NK-92 (cell line): Measurements from ENCODE around the gene CTNNA3.
"Not testable (repeated sequence)": the region's sequence is repeated elsewhere in the genome, so short reads cannot be mapped to it uniquely, and the experiment has no call there.

Experiments
- DNase-seq: peaks from one replicate; lab custom pipeline; 2025; ENCODE audit not compliant: unreplicated experiment; lab: John Stamatoyannopoulos, UW

The CTNNA3 gene

DNA sequence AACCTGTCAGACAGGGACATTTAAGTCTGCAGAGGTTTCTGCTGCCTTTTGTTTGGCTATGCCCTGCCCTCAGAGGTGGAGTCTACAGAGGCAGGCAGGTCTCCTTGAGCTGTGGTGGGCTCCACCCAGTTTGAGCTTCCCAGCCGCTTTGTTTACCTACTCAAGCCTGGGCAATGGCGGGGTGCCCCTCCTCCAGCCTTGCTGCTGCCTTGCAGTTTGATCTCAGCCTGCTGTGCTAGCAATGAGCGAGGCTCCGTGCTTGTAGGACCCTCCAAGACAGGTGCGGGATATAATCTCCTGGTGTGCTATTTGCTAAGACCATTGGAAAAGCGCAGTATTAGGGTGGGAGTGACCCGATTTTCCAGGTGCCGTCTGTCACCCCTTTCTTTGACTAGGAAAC, 1360.2 kb downstream of the CTNNA3 start:
- DNase-seq, result not testable (repeated sequence)

DNA sequence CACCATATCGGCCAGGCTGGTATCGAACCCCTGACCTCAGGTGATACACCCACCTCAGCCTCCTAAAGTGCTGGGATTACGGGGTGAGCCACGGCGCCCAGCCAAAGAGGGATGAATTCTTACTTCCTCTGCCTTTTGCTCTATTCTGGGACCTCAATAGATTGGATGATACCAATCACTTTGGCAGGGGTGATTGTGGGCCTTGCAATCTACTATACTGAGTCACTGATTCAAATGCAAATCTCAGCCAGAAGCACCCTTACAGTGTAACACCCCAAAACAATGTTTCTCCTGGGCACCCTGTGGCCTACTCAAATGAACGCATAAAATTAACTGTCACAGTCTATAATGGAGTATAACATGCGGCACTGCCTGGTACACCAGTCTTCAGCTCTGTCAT, 1366.8 kb downstream of the CTNNA3 start:
- no peak for DNase-seq

DNA sequence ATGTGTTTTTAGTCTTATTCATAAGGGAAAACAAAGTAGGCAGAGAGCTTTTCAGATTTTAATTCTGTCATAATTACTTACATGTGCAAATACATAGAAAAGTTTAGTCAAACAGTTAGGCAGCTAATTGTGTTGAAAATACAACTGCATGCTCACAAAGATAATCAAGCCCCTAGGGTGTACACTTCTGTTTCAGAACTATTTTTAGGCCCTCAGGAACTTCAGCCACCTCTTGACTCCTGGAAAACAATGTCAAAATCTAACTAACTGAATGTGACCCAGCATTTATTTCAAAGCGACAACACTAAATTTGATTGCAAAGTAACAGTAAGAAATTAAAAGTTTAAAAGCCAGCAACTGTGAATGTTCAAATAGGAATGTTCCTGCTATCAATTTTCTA, 1369.1 kb downstream of the CTNNA3 start:
- no peak for DNase-seq

DNA sequence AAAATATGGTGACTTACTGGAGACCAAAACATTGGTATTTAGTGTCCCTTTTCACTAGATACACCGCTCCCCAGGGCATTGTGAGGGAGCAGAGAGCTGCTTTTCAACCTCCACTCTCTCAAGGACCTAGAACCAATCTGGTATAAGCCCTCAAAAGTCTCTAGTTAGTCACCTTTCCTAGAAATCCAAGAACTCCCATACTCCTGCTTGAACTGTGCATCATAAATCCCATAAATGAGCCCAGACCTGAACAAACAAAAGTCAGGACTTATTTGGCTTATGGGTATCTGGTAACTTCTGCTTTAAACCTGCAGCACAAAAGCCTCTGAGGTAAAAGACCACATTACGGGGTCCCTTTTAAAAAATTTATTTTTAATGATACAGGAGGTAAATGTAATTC, 1373.2 kb downstream of the CTNNA3 start:
- no peak for DNase-seq

DNA sequence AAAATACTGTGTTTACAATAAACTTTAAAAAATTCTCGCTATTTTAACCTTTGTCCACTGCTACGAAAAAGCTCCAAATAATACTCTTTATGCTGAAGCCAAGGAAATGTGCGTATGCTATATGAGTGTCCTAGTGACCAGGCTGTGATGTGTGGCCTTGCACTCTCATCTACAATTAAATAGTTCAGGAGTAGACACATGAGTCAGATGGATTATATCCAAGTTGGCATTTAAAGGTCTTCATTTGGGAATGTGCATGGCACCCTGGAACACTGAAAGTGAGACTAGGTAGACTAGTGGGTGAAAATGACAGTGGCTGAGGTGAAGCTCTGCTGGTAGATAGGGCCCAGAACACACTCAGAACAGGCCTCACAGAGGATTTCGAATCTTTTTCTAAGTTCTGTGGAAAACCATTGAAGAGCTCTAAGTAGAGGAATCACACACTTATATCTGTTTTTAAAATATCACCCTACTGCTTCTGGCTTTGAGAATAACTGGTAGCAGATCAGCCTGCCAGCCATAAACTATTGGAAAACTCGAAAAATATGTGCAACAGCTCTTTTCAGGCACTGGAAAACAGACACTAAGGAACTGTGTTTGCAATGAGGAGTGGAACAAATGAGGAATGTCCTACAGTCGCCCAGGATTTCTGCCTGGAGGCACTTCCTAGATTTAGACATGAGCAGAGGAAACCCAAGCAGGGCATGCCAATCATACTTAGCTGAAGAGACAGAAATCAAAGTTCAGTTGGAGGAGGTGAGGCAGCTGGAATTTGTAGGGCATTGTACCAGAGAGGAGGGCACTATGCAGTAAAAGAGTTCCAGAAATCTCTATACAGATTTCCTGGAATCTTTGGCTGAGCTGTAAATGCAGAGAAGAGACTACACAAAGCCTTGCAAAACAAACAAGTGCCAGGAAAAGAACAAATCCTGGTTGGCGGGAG, 1374.0 kb downstream of the CTNNA3 start:
- no peak for DNase-seq

DNA sequence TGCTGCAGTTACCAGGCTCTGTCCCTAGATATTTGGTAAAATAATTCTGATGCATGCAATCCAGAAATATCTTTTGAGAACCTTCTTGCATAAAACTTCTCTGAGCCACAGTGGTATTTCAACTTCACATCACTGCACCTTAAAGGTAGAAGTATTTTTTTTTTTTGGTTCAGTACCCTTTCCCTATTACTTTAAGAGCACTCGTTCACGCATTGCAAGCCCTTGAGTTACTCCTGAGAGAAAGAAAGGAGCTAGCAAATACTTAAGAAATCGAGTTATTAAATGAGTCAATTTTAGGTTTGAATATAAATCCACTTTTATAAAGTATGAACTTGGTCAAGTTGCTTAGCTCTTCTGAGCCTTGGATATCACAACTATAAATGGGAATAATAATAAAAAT, 1377.2 kb downstream of the CTNNA3 start:
- no peak for DNase-seq

DNA sequence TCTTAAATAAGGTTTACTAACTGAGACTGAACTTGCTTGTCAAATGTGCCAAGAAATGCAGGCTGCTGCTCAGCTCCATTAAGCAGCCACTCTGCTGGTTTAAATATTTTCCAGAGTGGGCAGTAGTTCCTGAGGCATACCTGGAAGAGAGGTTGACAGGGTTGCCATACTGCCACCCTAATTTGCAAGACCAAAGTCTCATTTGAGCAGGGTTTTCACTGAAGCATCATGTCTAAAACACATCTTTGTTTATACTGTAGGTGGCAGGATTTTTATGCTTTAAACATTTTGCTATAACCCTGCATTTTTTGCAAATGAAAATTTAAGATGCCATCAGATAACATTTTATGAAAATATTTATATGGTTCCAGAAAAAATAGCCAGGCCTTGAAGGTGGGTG, 1388.2 kb downstream of the CTNNA3 start:
- no peak for DNase-seq

DNA sequence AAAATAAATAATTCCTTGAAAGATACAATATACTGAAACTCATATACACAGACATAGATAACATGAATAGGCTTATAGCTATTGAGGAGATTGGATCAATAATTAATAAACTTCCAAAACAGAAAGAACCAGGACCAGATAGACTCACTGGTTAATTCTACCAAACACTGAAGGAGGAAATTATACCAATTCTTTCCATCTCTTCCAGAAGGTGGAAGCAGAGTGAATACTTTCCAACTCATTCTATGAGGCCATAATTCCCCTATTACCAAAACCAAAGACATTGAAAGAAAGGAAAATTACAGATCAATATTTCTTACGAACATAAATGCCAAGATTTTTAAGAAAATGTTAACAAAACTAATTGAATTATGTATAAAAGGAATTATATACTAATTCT, 1394.9 kb downstream of the CTNNA3 start:
- no peak for DNase-seq

DNA sequence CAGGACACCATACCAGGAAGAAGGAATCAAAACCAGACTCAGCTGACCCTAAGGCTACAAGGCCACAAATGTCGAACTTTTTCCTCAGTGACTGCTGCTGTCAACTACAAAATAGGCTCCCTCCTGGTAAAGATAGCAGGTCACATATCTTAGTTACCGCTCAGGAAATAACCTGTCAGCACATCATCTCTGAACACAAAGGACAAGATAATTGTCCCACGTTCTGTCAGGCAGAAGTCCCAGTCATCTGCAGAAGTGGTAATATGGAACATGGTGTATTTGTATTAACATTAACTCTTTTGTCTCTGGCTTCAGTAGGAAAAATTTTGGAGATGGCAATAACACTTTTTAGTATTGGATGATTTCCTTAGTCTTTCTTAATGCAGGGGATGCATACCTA, 1400.4 kb downstream of the CTNNA3 start:
- no peak for DNase-seq

DNA sequence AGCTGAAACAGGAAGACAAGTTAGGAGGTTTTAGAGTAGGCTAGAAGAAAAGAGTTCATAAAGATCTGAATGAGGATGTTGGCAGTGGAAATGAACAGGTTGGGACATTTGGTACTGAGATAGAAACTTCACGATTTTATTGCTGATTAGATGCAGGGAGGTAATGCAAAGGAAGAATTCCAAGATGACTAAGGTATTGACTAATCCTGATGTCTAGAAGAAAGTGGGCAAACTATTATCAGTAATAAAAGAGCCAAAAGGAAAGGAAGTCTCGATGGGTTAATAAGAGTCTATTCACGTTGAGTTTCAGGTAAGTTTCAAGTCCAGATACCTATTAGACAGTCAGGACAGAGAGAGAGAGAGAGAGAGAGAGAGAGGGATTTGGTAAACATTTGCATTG, 1401.5 kb downstream of the CTNNA3 start:
- no peak for DNase-seq

DNA sequence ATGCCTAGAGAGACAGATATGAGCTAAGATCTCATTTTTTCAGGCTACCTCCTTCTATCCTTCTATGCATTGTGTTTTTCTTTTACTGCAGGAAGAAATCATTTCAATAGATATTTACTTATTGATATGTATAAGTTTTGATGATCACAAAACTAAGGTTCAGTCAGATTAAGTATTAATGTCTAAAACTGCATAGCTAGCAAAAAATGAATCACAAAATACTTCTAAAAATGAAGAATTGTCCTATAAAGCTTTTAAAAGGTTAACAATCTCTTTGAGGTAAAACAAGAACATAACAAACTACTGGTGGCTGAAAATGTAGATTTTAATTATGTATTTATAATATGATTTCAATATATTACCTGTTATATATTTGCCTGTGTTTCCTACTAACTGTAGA, 1403.1 kb downstream of the CTNNA3 start:
- no peak for DNase-seq

DNA sequence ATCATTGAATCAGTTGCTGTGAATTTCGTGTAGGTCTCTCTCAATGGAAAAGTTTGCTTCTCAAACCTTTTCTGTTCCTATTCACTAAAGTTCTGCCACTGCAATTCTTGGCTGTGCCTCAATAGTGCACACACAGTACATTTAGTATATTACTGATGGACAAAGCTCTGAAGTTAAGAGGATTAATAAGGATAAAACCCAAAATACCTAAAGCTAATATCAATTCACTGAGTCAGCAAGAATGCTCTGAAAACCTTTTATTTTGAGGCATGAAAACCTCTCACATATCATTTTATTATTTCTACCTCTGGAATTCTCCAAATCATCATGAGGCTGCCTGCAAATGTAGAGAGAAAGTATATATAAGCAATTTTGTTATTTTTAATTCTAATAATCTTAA, 1403.5 kb downstream of the CTNNA3 start:
- no peak for DNase-seq

DNA sequence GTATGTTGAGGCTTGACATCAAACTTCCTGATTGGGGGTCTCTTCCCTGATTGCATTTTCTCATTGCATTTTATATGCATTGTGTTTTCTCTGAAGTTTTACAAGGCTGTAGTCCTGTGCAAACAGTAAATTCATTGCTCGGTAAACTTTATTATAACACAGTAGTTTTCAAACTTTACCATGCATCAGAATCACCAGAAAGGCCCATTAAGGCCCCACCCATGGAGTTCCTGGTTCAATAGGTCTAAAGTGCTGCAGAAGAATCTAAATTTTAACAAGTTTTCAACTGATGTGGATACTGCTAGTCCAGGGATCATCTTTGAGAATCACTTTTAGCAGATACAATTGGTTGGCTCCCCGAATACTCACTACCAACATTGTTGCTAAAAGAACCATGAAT, 1404.9 kb downstream of the CTNNA3 start:
- no peak for DNase-seq

DNA sequence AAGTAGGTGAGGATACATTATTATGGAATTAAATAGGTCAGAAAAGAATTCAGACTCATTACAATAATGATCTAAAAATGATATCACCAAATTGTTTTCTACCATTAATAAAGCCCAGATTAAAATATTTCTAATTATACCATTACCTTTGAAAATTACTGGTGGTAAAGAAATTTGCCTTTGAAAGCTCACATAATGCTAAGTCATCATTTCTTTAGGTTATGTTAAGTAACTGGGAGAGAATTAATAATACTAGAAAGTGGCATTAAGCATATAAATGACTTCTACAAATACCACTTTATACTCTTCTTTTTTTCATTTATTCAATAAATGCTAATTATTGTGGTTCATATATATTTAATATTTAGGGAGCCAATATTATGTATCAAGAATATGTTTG, 1411.4 kb downstream of the CTNNA3 start:
- no peak for DNase-seq

DNA sequence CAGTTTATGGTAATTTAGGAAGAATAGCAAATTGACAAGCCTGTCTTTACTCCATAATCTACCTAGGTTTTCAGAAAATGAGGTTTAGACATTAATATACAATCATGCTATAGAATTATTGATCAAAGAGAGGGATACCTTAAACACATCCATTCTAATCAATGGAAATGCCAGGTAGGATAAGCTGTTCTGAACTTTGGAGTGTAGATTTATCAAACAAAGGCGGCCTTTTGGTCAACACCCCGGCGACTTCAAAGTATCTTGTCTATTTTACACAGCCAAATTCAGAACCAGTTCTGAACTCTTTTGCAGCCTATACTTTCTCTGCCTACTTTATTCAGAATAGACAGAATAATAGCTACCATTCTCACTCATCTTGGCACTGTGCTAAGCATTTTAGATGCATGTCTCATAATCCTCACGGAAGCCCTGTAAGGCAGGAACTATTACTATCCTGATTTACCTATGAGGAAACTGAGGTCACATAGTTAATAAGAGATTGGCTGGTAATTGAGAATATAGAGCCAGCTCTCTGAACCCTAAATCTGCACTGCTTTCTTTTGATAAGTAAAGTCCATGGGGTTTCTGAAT, 1412.0 kb downstream of the CTNNA3 start:
- DNase-seq, result no peak

DNA sequence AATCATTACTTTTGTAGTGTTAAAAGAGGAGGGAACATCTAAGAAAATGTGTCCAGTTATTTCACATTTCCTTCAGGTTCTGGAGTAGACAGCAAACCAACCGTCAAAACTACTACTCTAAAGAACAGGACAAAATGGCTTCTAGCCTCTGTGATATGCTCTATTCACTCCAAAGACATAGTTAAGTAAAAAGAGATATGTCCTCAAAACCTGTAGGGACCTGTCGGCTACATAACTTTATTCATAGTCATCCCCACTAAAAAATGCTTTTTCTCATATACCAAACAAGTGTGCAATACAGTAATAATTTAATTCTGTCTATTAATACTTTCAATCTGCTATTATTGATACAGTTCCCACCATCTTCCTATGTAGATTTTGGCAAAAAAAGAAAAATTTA, 1412.9 kb downstream of the CTNNA3 start:
- DNase-seq, result no peak

DNA sequence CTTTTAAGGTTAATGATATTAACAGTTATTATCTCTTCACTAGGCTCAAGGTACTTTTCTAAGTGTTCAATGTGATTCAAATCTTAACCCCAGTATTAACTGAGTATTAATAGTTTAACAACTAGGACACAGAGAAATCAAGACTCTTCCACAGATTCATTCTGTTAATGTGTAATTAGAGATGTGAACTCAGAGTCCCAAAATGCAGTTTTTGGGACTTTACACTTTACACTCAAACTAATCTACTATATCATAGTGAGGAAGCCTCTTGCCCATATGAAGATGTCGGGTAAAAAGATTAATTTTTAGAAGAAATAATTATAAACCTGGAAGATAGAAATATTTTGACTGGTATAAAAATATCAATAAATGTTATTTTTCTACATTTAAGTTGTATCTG, 1414.7 kb downstream of the CTNNA3 start:
- no peak for DNase-seq

DNA sequence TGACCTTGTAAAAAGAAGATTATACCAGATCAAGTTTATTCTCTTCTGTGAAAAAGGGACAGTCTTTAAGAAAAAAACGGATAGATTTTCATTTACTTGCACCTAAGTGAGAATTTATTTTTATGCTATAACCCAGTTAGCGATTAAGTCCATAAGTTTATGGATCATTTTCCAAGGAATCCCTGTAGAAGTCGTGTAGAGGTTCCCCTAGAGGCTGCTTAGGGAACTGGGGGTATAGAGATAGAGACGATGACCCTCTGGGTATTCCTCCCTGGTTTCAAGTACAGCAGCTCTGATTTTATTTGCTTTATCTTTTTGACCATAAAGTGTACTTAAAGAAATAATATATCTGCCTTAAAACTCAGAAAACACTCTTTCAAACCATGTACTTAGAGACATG, 1418.5 kb downstream of the CTNNA3 start:
- no peak for DNase-seq

DNA sequence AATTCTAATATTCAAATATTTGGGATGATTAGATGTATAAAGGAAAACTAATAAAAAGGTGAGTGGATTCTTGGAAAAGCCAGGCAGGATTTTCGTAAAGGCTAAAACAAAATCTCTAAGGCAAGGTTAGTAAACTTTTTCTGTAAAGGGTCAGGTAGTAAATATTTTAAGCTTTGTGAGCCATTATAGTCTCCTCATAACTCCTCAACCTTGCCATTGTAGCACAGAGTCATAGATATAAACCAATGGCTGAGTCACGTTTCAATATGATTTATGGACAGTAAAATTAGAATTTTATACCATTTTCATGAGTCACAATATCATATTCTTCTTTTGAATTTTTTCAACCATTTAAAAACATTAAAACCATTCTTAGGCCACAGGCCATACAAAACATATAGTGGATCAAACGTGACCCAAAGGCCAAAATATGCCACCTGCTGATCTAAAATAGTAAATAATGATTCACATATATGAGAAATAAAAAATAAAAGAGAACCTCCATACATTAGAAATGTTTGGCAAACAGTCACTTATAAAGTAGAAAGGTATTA, 1422.0 kb downstream of the CTNNA3 start:
- no peak for DNase-seq

DNA sequence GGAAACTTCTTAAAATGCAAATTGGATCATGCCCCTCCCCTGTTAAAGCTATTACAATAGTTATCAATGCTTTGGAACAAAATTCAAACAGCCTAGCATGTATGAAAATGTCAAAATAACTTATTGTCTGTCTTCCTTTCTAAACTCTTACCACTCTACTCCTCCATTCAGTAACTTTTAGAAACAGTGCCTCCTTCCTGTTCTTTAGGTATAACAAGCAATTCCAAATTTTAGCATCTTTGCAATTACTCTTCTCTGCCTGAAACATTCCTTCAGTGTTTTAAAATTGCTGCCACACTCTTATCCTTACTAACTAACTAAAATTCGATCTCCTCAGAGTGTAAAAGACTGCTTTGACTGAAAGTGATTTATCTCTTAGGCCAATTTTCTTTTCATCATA, 1430.6 kb downstream of the CTNNA3 start:
- no peak for DNase-seq

DNA sequence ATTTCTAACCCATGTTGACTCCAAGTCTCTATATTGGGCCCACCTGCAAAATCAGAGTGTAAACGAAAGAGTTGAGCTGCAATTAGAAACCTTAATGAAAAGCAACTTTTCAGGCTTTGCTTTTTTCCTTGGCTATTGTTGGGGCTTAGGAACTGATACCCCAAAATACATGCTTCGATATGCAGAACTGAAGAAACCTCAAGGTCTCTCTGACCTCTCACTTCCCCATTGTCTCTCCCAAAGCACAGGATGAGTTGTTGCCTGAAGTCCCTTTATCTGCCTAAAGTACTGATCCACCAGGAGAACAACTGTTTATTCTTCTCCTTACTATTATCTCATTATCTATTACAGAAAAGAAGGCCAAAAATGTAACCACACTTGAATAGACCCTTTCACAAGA, 1436.2 kb downstream of the CTNNA3 start:
- no peak for DNase-seq

DNA sequence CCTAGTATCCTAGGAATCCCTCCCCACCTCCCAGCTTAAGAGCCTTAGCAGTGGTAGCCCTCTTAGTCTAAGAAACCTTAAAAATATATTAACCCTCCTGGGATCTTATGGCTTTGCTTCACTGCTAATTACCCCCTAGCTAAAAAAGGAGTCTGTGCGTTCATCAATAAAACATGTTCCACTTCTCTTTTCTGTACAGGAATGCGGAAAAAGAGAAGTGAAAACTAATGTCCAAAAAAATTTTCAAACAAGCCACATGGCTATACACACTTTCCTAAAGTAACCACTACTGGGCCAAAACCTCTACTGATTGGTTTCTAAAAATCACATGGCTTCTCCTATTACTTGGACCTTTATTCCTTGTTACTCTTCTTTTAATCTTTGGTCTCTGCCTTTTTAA, 1437.3 kb downstream of the CTNNA3 start:
- no peak for DNase-seq
